ENCODE data around the gene NAB2.

- no peak for TF ChIP-seq ZBTB7A (IDR thresholded peaks at IDR 0.05; ENCODE audit: low read depth)
- no peak for TF ChIP-seq CEBPB (IDR thresholded peaks at IDR 0.05)
- no peak for TF ChIP-seq YY1 (IDR thresholded peaks at IDR 0.05; ENCODE audit: low read depth)
- TF ChIP-seq TAF1 (IDR thresholded peaks at IDR 0.05; ENCODE audit: low read depth) = no peak
- TF ChIP-seq EP300 (IDR thresholded peaks at IDR 0.05; ENCODE audit: borderline replicate concordance) = no peak
- TF ChIP-seq MAX (IDR thresholded peaks at IDR 0.05) = no peak
- TF ChIP-seq TEAD4 (IDR thresholded peaks at IDR 0.05) = no peak
- TF ChIP-seq NFIC (IDR thresholded peaks at IDR 0.05) = no peak
- no peak for TF ChIP-seq REST (IDR thresholded peaks at IDR 0.05; ENCODE audit: low read depth)
- no peak for TF ChIP-seq CREB1 (IDR thresholded peaks at IDR 0.05; ENCODE audit: low read depth)
- TF ChIP-seq TCF12 (IDR thresholded peaks at IDR 0.05; ENCODE audit: low read depth) = no peak
Measured at GRCh38 chr12:57098546-57098945, 9.6 kb downstream of the NAB2 start.

All from Ishikawa (cell line).